ENCODE measurements around the gene ZNF438.

Gene ZNF438

GRCh38 chr10:31075434-31075833 lies 43.8 kb upstream of the ZNF438 start:
- no peak overlapping the region for H3K27ac ChIP-seq (replicated peaks)
- no peaks in the 10 kb centered on the region for H3K27me3 ChIP-seq (ENCODE audit: insufficient read depth, poor library complexity, severe bottlenecking)
- TF ChIP-seq, protein P1, sequence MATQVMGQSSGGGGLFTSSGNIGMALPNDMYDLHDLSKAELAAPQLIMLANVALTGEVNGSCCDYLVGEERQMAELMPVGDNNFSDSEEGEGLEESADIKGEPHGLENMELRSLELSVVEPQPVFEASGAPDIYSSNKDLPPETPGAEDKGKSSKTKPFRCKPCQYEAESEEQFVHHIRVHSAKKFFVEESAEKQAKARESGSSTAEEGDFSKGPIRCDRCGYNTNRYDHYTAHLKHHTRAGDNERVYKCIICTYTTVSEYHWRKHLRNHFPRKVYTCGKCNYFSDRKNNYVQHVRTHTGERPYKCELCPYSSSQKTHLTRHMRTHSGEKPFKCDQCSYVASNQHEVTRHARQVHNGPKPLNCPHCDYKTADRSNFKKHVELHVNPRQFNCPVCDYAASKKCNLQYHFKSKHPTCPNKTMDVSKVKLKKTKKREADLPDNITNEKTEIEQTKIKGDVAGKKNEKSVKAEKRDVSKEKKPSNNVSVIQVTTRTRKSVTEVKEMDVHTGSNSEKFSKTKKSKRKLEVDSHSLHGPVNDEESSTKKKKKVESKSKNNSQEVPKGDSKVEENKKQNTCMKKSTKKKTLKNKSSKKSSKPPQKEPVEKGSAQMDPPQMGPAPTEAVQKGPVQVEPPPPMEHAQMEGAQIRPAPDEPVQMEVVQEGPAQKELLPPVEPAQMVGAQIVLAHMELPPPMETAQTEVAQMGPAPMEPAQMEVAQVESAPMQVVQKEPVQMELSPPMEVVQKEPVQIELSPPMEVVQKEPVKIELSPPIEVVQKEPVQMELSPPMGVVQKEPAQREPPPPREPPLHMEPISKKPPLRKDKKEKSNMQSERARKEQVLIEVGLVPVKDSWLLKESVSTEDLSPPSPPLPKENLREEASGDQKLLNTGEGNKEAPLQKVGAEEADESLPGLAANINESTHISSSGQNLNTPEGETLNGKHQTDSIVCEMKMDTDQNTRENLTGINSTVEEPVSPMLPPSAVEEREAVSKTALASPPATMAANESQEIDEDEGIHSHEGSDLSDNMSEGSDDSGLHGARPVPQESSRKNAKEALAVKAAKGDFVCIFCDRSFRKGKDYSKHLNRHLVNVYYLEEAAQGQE (IDR thresholded peaks at IDR 0.05; ENCODE audit: insufficient replicate concordance, low read depth): no peak
- no peak for TF ChIP-seq GABPA (IDR thresholded peaks at IDR 0.05; ENCODE audit: low read depth)
- TF ChIP-seq, protein P2, sequence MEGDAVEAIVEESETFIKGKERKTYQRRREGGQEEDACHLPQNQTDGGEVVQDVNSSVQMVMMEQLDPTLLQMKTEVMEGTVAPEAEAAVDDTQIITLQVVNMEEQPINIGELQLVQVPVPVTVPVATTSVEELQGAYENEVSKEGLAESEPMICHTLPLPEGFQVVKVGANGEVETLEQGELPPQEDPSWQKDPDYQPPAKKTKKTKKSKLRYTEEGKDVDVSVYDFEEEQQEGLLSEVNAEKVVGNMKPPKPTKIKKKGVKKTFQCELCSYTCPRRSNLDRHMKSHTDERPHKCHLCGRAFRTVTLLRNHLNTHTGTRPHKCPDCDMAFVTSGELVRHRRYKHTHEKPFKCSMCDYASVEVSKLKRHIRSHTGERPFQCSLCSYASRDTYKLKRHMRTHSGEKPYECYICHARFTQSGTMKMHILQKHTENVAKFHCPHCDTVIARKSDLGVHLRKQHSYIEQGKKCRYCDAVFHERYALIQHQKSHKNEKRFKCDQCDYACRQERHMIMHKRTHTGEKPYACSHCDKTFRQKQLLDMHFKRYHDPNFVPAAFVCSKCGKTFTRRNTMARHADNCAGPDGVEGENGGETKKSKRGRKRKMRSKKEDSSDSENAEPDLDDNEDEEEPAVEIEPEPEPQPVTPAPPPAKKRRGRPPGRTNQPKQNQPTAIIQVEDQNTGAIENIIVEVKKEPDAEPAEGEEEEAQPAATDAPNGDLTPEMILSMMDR (IDR thresholded peaks at IDR 0.05; ENCODE audit: insufficient read depth, low read length): no peak
- no peak overlapping the region for H3K4me3 ChIP-seq (replicated peaks; ENCODE audit: insufficient read depth, low read length)
- DNase-seq (ENCODE audit: low read depth in 1 of 2, low spot score in 1 of 2): no peak

DNA sequence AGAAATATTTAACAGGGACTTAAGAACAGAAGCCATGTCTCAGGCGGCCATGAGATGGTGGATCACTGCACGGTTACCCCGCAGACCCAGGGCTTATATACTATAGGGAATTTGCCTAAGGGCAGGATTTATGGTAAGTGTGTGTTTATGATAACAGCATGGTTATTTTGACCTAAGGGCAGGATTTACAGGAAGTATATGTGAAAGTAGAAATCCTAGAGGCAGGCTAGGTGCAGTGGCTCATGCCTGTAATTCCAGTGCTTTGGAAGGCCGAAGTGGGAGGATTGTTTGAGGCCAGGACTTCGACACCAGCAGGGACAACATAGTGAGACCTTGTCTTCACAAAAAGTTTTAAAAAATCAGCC lies 43.0 kb upstream of the ZNF438 start:
- Histone ChIP-seq H3K27ac (replicated peaks) (no peak overlapping the region), H3K4me3 (replicated peaks; ENCODE audit: insufficient read depth, low read length) (no peak overlapping the region), H3K27me3 (ENCODE audit: insufficient read depth, poor library complexity, severe bottlenecking) (no peaks in the 10 kb centered on the region)
- TF ChIP-seq GABPA (IDR thresholded peaks at IDR 0.05; ENCODE audit: low read depth): no peak
- no peak for TF ChIP-seq POLR2AphosphoS5 (IDR thresholded peaks at IDR 0.05; ENCODE audit: low read depth)
- TF ChIP-seq, protein P2 (IDR thresholded peaks at IDR 0.05; ENCODE audit: insufficient read depth, low read length): no peak
- TF ChIP-seq, protein P1 (IDR thresholded peaks at IDR 0.05; ENCODE audit: insufficient replicate concordance, low read depth): no peak
- no peak for TF ChIP-seq SPI1 (IDR thresholded peaks at IDR 0.05; ENCODE audit: borderline replicate concordance, low read depth)
- no peak for DNase-seq (ENCODE audit: low read depth in 1 of 2, low spot score in 1 of 2)

DNA sequence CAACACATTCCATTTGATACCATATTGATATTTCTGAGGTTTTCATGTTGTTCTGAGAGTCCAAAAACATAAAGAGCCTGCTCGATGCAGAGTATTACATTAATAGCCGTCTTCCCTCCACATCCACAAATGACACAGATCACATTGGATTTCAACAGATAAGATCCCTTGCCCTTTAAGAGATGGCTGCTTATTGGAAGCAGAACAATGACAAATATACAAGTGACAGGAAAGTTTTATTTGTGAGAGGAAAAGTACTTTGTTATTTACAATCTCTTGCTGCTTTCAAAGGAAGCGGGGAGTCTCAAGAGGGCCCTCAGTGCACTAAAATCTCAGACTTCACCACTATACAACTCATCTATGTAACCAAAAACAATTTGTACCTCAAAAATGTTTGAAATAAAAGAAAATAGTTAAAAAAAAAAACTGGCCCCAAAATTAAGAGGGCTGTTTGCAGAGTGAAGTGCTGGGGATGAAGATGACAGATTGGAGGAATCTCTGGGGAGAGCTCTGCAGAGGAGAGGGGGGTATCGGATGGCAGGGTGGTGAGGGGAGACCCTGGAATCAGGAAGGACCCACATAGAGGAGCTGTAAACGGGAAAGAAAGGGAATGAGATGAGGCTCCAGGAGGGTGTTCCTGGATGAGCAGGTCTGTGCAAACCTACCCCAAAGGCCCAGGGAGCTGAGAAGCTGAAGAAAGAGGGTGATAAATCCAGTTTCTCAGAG lies 42.5 kb upstream of the ZNF438 start:
- Histone ChIP-seq H3K27ac (replicated peaks) (no peak overlapping the region), H3K4me3 (replicated peaks; ENCODE audit: insufficient read depth, low read length) (no peak overlapping the region), H3K27me3 (ENCODE audit: insufficient read depth, poor library complexity, severe bottlenecking) (no peaks in the 10 kb centered on the region)
- TF ChIP-seq, protein P1 (IDR thresholded peaks at IDR 0.05; ENCODE audit: insufficient replicate concordance, low read depth): no peak
- TF ChIP-seq GABPA (IDR thresholded peaks at IDR 0.05; ENCODE audit: low read depth) (no peak), SPI1 (IDR thresholded peaks at IDR 0.05; ENCODE audit: borderline replicate concordance, low read depth) (no peak), POLR2AphosphoS5 (IDR thresholded peaks at IDR 0.05; ENCODE audit: low read depth) (no peak)
- TF ChIP-seq, protein P2 (IDR thresholded peaks at IDR 0.05; ENCODE audit: insufficient read depth, low read length): no peak
- DNase-seq (ENCODE audit: low read depth in 1 of 2, low spot score in 1 of 2): no peak
